ENCODE measurements around the gene OMP.

OMP gene

GRCh38 chr11:77140231-77140851 lies 37.7 kb downstream of the OMP start:
- DNase-seq (ENCODE audit: low spot score) = no peak

- peak; percentile 49 for DNase-seq (ENCODE audit: low spot score)
These were observed 38.4 kb downstream of the OMP start for GRCh38 chr11:77141034-77141433.

- DNase-seq (ENCODE audit: low spot score) = no peak
These were observed 38.8 kb downstream of the OMP start for GRCh38 chr11:77141475-77141874.

GRCh38 chr11:77142091-77142975 lies 39.7 kb downstream of the OMP start:
- DNase-seq (ENCODE audit: low spot score) = no peak

GRCh38 chr11:77143405-77144020 lies 40.9 kb downstream of the OMP start:
- DNase-seq (ENCODE audit: low spot score) = no peak

GRCh38 chr11:77144196-77144856 lies 41.7 kb downstream of the OMP start:
- no peak for DNase-seq (ENCODE audit: low spot score)

- DNase-seq (ENCODE audit: low spot score) = no peak
These were observed 42.3 kb downstream of the OMP start for GRCh38 chr11:77144857-77145428.

- no peak for DNase-seq (ENCODE audit: low spot score)
These were observed 43.8 kb downstream of the OMP start for GRCh38 chr11:77146261-77147035.

GRCh38 chr11:77147036-77147315 lies 44.3 kb downstream of the OMP start:
- no peak for DNase-seq (ENCODE audit: low spot score)

GRCh38 chr11:77147668-77148321 lies 45.2 kb downstream of the OMP start:
- no peak for DNase-seq (ENCODE audit: low spot score)

GRCh38 chr11:77148963-77149715 lies 46.5 kb downstream of the OMP start:
- no peak for DNase-seq (ENCODE audit: low spot score)

- DNase-seq (ENCODE audit: low spot score) = no peak
These were observed 47.2 kb downstream of the OMP start for GRCh38 chr11:77149716-77150392.

- no peak for DNase-seq (ENCODE audit: low spot score)
These were observed 48.2 kb downstream of the OMP start for GRCh38 chr11:77150836-77151235.

GRCh38 chr11:77151804-77152509 lies 49.3 kb downstream of the OMP start:
- DNase-seq (ENCODE audit: low spot score) = no peak

- DNase-seq (ENCODE audit: low spot score) = no peak
These were observed 50.2 kb downstream of the OMP start for GRCh38 chr11:77152846-77153245.
